H1 (cell line): ENCODE results near the gene DDX4. TPM values are rescaled to one million over a fixed set of nuclear protein-coding genes. Genes with fewer than 3 reads are reported as not detected.

Source experiments
- CTCF ChIA-PET: fragments of 300-600 bp; sonication (Branson Sonifier 250); formaldehyde crosslinking; loops from one replicate; lab custom pipeline; 2021; ENCODE audit not compliant: partially characterized antibody; lab: Charles Lee
- POLR2A ChIA-PET: fragments of 300-600 bp; sonication (Branson Sonifier 250); formaldehyde crosslinking; loops from one replicate; lab custom pipeline; 2021; ENCODE audit warnings: inconsistent platforms; ENCODE audit not compliant: partially characterized antibody; lab: Charles Lee
- DNase-seq, 2 experiments: peaks; one replicate each; pipeline versions ENCODE4 v3.0.0 to v3.0.0-alpha.2; 2010 to 2022; ENCODE audit warnings: low spot score in 2 of 2, low read depth in 1 of 2, mixed read lengths in 1 of 2
- FAIRE-seq: peaks from 2 replicates; lab custom pipeline; 2011; peaks lifted over from hg19 to GRCh38; lab: Jason Lieb, UNC
- H2AFZ ChIP-seq: 2 replicates; pipeline ENCODE4 v1.8.1; 2012; ENCODE audit warnings: low read length, inconsistent platforms
- H2AK5ac ChIP-seq: 2 replicates; pipeline ENCODE4 v1.6.1; 2013; ENCODE audit warnings: low read depth, low read length
- H2BK120ac ChIP-seq: replicated peaks from 2 replicates; pipeline ENCODE3; 2013; ENCODE audit warnings: low read depth, low read length, inconsistent platforms
- H2BK12ac ChIP-seq: 2 replicates; pipeline ENCODE4 v1.6.1; 2013; ENCODE audit warnings: low read depth, low read length
- H2BK15ac ChIP-seq: 2 replicates; pipeline ENCODE4 v1.6.1; 2013; ENCODE audit warnings: low read length
- H2BK20ac ChIP-seq: 2 replicates; pipeline ENCODE4 v1.6.1; 2013; ENCODE audit warnings: low read length
- H2BK5ac ChIP-seq: 2 replicates; pipeline ENCODE4 v1.6.1; 2013; ENCODE audit warnings: low read depth, low read length
- H3K14ac ChIP-seq: 2 replicates; pipeline ENCODE4 v1.6.1; 2013; ENCODE audit warnings: inconsistent platforms; ENCODE audit not compliant: insufficient read length
- H3K18ac ChIP-seq: 2 replicates; pipeline ENCODE4 v1.6.1; 2013; ENCODE audit warnings: low read length; ENCODE audit errors: extremely low read depth
- H3K23ac ChIP-seq: 2 replicates; pipeline ENCODE4 v1.6.1; 2013; ENCODE audit warnings: inconsistent platforms; ENCODE audit not compliant: insufficient read length
- H3K23me2 ChIP-seq: 2 replicates; pipeline ENCODE4 v1.6.1; 2013; ENCODE audit warnings: low read depth, low read length
- H3K27ac ChIP-seq: 2 replicates; pipeline ENCODE4 v1.6.1; 2011; ENCODE audit warnings: low read depth, low read length, inconsistent platforms
- H3K27me3 ChIP-seq, 4 experiments: replicated peaks in 1 of 4; 1 replicate in 1 of 4; 2 replicates in 3 of 4; pipeline versions ENCODE4 v1.6.1 to v1.8.1; 2011 to 2013; ENCODE audit warnings: low read length in 3 of 4, mild to moderate bottlenecking in 3 of 4, inconsistent platforms in 2 of 4, mixed read lengths in 2 of 4, moderate library complexity in 1 of 4; ENCODE audit not compliant: control insufficient read depth in 3 of 4, insufficient read depth in 3 of 4; ENCODE audit errors: extremely low read depth in 1 of 4
- H3K36me3 ChIP-seq, 4 experiments: 2 replicates each; pipeline versions ENCODE4 v1.6.1 to v1.8.1; 2011 to 2013; ENCODE audit warnings: mild to moderate bottlenecking in 4 of 4, low read length in 3 of 4, moderate library complexity in 2 of 4, control low read depth in 1 of 4, inconsistent platforms in 1 of 4; ENCODE audit not compliant: insufficient read depth in 4 of 4, control insufficient read depth in 2 of 4
- H3K4ac ChIP-seq: replicated peaks from 2 replicates; pipeline ENCODE3; 2013; ENCODE audit warnings: low read length, low read depth, mixed read lengths, inconsistent platforms; ENCODE audit not compliant: insufficient read length
- H3K4me1 ChIP-seq, 4 experiments: replicated peaks in 1 of 4; 1 replicate in 1 of 4; 2 replicates in 3 of 4; pipeline versions ENCODE4 v1.6.1 to v1.8.1; 2011 to 2013; ENCODE audit warnings: low read length in 3 of 4, inconsistent platforms in 2 of 4, mixed read lengths in 1 of 4; ENCODE audit not compliant: insufficient read depth in 4 of 4, control insufficient read depth in 3 of 4
- H3K4me2 ChIP-seq, 2 experiments: 2 replicates each; pipeline versions ENCODE4 v1.6.1 to v1.8.1; 2011 to 2013; ENCODE audit warnings: low read depth in 2 of 2, low read length in 2 of 2, control low read depth in 1 of 2, inconsistent platforms in 1 of 2, mild to moderate bottlenecking in 1 of 2; ENCODE audit not compliant: insufficient read depth in 1 of 2
- H3K4me3 ChIP-seq, 4 experiments: fragments of 200-600, 300-600 bp in 1 of 4; sonication (generic), shearing (Covaris generic), sonication (Bioruptor Twin) in 1 of 4; 2 replicates each; pipeline versions ENCODE4 v1.5.1 to v1.8.1; 2011 to 2016; ENCODE audit warnings: low read length in 4 of 4, low read depth in 3 of 4, control low read depth in 2 of 4, inconsistent platforms in 2 of 4, mild to moderate bottlenecking in 2 of 4, mixed read lengths in 1 of 4, moderate library complexity in 1 of 4; ENCODE audit not compliant: insufficient read depth in 2 of 4; ENCODE audit errors: extremely low read depth in 1 of 4
- H3K56ac ChIP-seq: replicated peaks from 2 replicates; pipeline ENCODE3; 2013; ENCODE audit warnings: low read depth, mild to moderate bottlenecking, mixed read lengths, low read length, inconsistent platforms; ENCODE audit not compliant: insufficient read length
- H3K79me1 ChIP-seq: 2 replicates; pipeline ENCODE4 v1.6.1; 2013; ENCODE audit warnings: low read depth, low read length, control low read depth
- H3K79me2 ChIP-seq, 2 experiments: 2 replicates each; pipeline versions ENCODE4 v1.6.1 to v1.8.1; 2012 to 2013; ENCODE audit warnings: low read length in 2 of 2, mild to moderate bottlenecking in 2 of 2, inconsistent platforms in 1 of 2; ENCODE audit not compliant: insufficient read depth in 2 of 2, control insufficient read depth in 1 of 2
- H3K9ac ChIP-seq, 4 experiments: replicated peaks in 1 of 4; 1 replicate in 1 of 4; 2 replicates in 3 of 4; pipeline versions ENCODE4 v1.6.1 to v1.8.1; 2011 to 2013; ENCODE audit warnings: low read depth in 3 of 4, low read length in 3 of 4, control low read depth in 2 of 4, mild to moderate bottlenecking in 2 of 4, moderate library complexity in 2 of 4, inconsistent platforms in 1 of 4; ENCODE audit errors: extremely low read depth in 1 of 4
- H3K9me3 ChIP-seq, 2 experiments: 2 replicates each; pipeline versions ENCODE4 v1.6.1 to v1.8.1; 2012 to 2013; ENCODE audit warnings: mild to moderate bottlenecking in 2 of 2, moderate library complexity in 2 of 2, control low read depth in 1 of 2, inconsistent platforms in 1 of 2, low read depth in 1 of 2, low read length in 1 of 2, mixed read lengths in 1 of 2; ENCODE audit not compliant: insufficient read depth in 2 of 2
- H4K20me1 ChIP-seq, 2 experiments: replicated peaks in 1 of 2; 2 replicates each; pipeline versions ENCODE3 to v1.8.1; 2011 to 2013; ENCODE audit warnings: inconsistent platforms in 2 of 2, low read length in 2 of 2, mild to moderate bottlenecking in 1 of 2; ENCODE audit not compliant: insufficient read depth in 2 of 2, control insufficient read depth in 1 of 2
- H4K5ac ChIP-seq: 2 replicates; pipeline ENCODE4 v1.6.1; 2013; ENCODE audit warnings: low read length, low read depth, mixed read lengths, inconsistent platforms; ENCODE audit not compliant: insufficient read length
- H4K8ac ChIP-seq: 2 replicates; pipeline ENCODE4 v1.8.0; 2013; ENCODE audit warnings: mild to moderate bottlenecking, moderate library complexity, low read length, inconsistent platforms; ENCODE audit not compliant: insufficient read depth; ENCODE audit errors: extremely low read depth
- H4K91ac ChIP-seq: replicated peaks from 2 replicates; pipeline ENCODE3; 2013; ENCODE audit warnings: low read length, mixed read lengths, inconsistent platforms; ENCODE audit not compliant: insufficient read length
- BCL11A ChIP-seq, 2 experiments: IDR thresholded peaks; one replicate each; pipeline ENCODE4 v1.6.1; 2011; ENCODE audit warnings: low read depth in 2 of 2, low read length in 2 of 2, mild to moderate bottlenecking in 2 of 2
- E2F6 ChIP-seq: IDR thresholded peaks from 2 replicates; pipeline ENCODE4 v1.6.1; 2012; ENCODE audit warnings: inconsistent platforms
- EGR1 ChIP-seq: IDR thresholded peaks from 2 replicates; pipeline ENCODE4 v1.6.1; 2011; ENCODE audit warnings: low read depth, low read length, borderline replicate concordance
- RXRA ChIP-seq: IDR thresholded peaks from 2 replicates; pipeline ENCODE4 v1.6.1; 2011; ENCODE audit warnings: low read depth, mild to moderate bottlenecking, low read length, moderate library complexity; ENCODE audit not compliant: insufficient read depth
- SIRT6 ChIP-seq: IDR thresholded peaks from one replicate; pipeline ENCODE4 v1.7.1; 2012; ENCODE audit warnings: low read length, inconsistent platforms
- SP1 ChIP-seq: IDR thresholded peaks from 2 replicates; pipeline ENCODE4 v1.6.1; 2011; ENCODE audit warnings: low read depth, low read length
- USF2 ChIP-seq: IDR thresholded peaks from 2 replicates; pipeline ENCODE4 v1.6.1; 2011; ENCODE audit warnings: low read length, improper control_type of control experiment
- WGBS, 2 experiments: shearing (Covaris generic) in 1 of 2; methylation state at CpG; one replicate each; pipeline versions ENCODE4 v1.1.6 to v1.1.7; 2013 to 2015; ENCODE audit warnings: low lambda C conversion rate in 2 of 2, mixed read lengths in 2 of 2, inconsistent platforms in 1 of 2, low coverage in 1 of 2, missing lambda C conversion rate in 1 of 2; ENCODE audit not compliant: insufficient replicate concordance in 2 of 2, insufficient coverage in 1 of 2, insufficient read length in 1 of 2; ENCODE audit errors: extremely low coverage in 1 of 2, missing lambda C conversion rate in 1 of 2; 5-methylcytosine and 5-hydroxymethylcytosine counted together
- polyA plus RNA-seq, 7 experiments: library from polyadenylated mRNA; depleted of rRNA in 3 of 7; stranded (reverse) in 5 of 7; unstranded in 2 of 7; fragments of >200 nt in 5 of 7; fragments of 200-250 nt in 2 of 7; gene quantifications; 1 replicate in 5 of 7; 2 replicates in 1 of 7; 4 replicates in 1 of 7; pipeline versions ENCODE4 v1.2.1 to v1.2.3, GENCODE V29; 2011 to 2013; ENCODE audit warnings: missing spikeins in 2 of 7, mixed read lengths in 2 of 7
- total RNA-seq: library from RNA; stranded (reverse); fragmentation: NEBNext Ultra II Directional; extraction: Animal tissue kit (Norgen Biotek cat#: 25700); gene quantifications from 2 replicates; pipeline ENCODE4 v1.2.1, GENCODE V29; 2021

Gene DDX4
- total and polyA plus RNA-seq, 2 of the 8 experiments (the other 6 are each of a cell fraction or from before 2014, with no cell fraction given) = 0.15 TPM; not detected in 1

GRCh38 chr5:55724281-55724680, 13.6 kb upstream of the DDX4 start:
- Histone ChIP-seq H3K27me3 (no peaks in the 10 kb centered on the region), H3K4me2 (no peak overlapping the region), H3K4me1 (no peaks in the 10 kb centered on the region), H2BK15ac (no peak overlapping the region), H3K23ac (no peak overlapping the region), H2BK120ac (no peak overlapping the region), H4K5ac (no peak overlapping the region), H4K91ac (no peak overlapping the region), H4K20me1 (no peaks in the 10 kb centered on the region), H2AK5ac (no peak overlapping the region), H2BK12ac (no peak overlapping the region), H3K27ac (no peak overlapping the region), H4K8ac (no peak overlapping the region), H3K79me1 (no peaks in the 10 kb centered on the region), H3K36me3 (no peaks in the 10 kb centered on the region), H3K9ac (no peak overlapping the region; a peak in 1 of 7 replicates), H3K14ac (no peak overlapping the region), H3K18ac (no peak overlapping the region), H2AFZ (no peak overlapping the region; the same call in 1 of the 2 replicates), H3K79me2 (no peaks in the 10 kb centered on the region), H3K56ac (no peak overlapping the region), H3K23me2 (no peaks in the 10 kb centered on the region), H3K4ac (no peak overlapping the region), H2BK5ac (no peak overlapping the region), H3K9me3 (no peaks in the 10 kb centered on the region), H2BK20ac (no peak overlapping the region), H3K4me3 (no peak overlapping the region)
- TF ChIP-seq E2F6 = no peak
- TF ChIP-seq BCL11A (IDR thresholded peaks at IDR 0.05; ENCODE audit: low read depth in 2 of 2, low read length in 2 of 2) = no peak
- no peak for TF ChIP-seq USF2
- no peak for TF ChIP-seq SIRT6
- no peak for TF ChIP-seq SP1
- TF ChIP-seq RXRA = no peak
- TF ChIP-seq EGR1 = no peak
- CTCF ChIA-PET = no interaction called here
- WGBS, 2 experiments = 90% methylated on average over 4 of the region's 4 CpGs; no CpG with 5 or more reads in 1 of the 2 experiments
- POLR2A ChIA-PET = interaction anchor here (1.5 kb wide), 1 partner anchor 11 kb away, joined by 4 read pairs; no protein-coding TSS in a partner anchor
- FAIRE-seq (no peak), DNase-seq (no peak)
